HEK293T (cell line): ENCODE data around the gene ITGA8.

Experiments
- CTBP1 ChIP-seq: fragments of 450-650 bp; IDR thresholded peaks from 2 replicates; pipeline ENCODE4 v1.6.1; 2016; ENCODE audit warnings: borderline replicate concordance
- LEF1 ChIP-seq: fragments of 450-650 bp; IDR thresholded peaks from 2 replicates; pipeline ENCODE4 v1.6.1; 2017; ENCODE audit warnings: mild to moderate bottlenecking, borderline replicate concordance

- no peak for TF ChIP-seq LEF1
- peak; percentile 88; the same call in 1 of the 2 replicates for TF ChIP-seq CTBP1
Observed at GRCh38 chr10:15542817-15543216, 176.9 kb downstream of the ITGA8 start.
